ENCODE results near the gene LRRC47.
"Not testable (repeated sequence)": the region's sequence is repeated elsewhere in the genome, so short reads cannot be mapped to it uniquely, and the experiment has no call there.

DNA sequence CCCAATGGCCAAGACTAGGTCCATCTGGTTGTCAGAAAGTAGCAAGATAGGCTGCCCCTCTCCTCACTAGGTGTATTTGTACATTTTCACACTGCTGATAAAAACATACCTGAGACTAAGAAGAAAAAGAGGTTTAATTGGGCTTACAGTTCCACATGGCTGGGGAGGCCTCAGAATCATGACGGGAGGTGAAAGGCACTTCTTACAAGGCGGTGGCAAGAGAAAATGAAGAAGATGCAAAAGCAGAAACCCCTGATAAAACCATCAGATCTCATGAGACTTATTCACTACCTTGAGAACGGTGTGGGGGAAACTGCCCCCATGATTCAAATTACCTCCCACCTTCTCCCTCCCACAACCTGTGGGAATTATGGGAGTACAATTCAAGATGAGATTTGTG lies 4.5 kb upstream of the LRRC47 start:
- TF ChIP-seq EP300 (conservative IDR thresholded peaks at IDR 0.05; ENCODE audit: poor library complexity, severe bottlenecking); TAF1 (IDR thresholded peaks at IDR 0.05; ENCODE audit: low read depth); RAD21 (conservative IDR thresholded peaks at IDR 0.05): not testable (repeated sequence)
- TF ChIP-seq, protein P1, sequence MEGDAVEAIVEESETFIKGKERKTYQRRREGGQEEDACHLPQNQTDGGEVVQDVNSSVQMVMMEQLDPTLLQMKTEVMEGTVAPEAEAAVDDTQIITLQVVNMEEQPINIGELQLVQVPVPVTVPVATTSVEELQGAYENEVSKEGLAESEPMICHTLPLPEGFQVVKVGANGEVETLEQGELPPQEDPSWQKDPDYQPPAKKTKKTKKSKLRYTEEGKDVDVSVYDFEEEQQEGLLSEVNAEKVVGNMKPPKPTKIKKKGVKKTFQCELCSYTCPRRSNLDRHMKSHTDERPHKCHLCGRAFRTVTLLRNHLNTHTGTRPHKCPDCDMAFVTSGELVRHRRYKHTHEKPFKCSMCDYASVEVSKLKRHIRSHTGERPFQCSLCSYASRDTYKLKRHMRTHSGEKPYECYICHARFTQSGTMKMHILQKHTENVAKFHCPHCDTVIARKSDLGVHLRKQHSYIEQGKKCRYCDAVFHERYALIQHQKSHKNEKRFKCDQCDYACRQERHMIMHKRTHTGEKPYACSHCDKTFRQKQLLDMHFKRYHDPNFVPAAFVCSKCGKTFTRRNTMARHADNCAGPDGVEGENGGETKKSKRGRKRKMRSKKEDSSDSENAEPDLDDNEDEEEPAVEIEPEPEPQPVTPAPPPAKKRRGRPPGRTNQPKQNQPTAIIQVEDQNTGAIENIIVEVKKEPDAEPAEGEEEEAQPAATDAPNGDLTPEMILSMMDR (IDR thresholded peaks at IDR 0.05; ENCODE audit: poor library complexity, severe bottlenecking), result not testable (repeated sequence)

All from neural cell (in vitro differentiated cells).